IPS-20b (cell line): ENCODE measurements around the gene CST8.

Experiments used
- H3K27ac ChIP-seq: one replicate; pipeline ENCODE4 v1.5.1; 2013; ENCODE audit warnings: low read length
- H3K27me3 ChIP-seq: 2 replicates; pipeline ENCODE4 v1.6.1; 2013; ENCODE audit warnings: mild to moderate bottlenecking, low read length, inconsistent platforms; ENCODE audit not compliant: insufficient read depth
- H3K36me3 ChIP-seq: 2 replicates; pipeline ENCODE4 v1.6.1; 2013; ENCODE audit warnings: low read depth, mild to moderate bottlenecking, inconsistent platforms, low read length, moderate library complexity; ENCODE audit not compliant: insufficient read depth
- H3K4me1 ChIP-seq: 2 replicates; pipeline ENCODE4 v1.6.1; 2013; ENCODE audit warnings: mild to moderate bottlenecking, control low read depth, inconsistent platforms, low read length, moderate library complexity; ENCODE audit not compliant: insufficient read depth
- H3K4me3 ChIP-seq: 2 replicates; pipeline ENCODE4 v1.5.1; 2013; ENCODE audit warnings: mild to moderate bottlenecking, low read length, inconsistent platforms
- H3K9ac ChIP-seq: 2 replicates; pipeline ENCODE4 v1.6.1; 2013; ENCODE audit warnings: low read depth, mild to moderate bottlenecking, inconsistent platforms, low read length, moderate library complexity
- H3K9me3 ChIP-seq: 2 replicates; pipeline ENCODE4 v1.6.1; 2013; ENCODE audit warnings: mild to moderate bottlenecking, low read depth, low read length, inconsistent platforms; ENCODE audit not compliant: insufficient read depth

Gene CST8

DNA sequence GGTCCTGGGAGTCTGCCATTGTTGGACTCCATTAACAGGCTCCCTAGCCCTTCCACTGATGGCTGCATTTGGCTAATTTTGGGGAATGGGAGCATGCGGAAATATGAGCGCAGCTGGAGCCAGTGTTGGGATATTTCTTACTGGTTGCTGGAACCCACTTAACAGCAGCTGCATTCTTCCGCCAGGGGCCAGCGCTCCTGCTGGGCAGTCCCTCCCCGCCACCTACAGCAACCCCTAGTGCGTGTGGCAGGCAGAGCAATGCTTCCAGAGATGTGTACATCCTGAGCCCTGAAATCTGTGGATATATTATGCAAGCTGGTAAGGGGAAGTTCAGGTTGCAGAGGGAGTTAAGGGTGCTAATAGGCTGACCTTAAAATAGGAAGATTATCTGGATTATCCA lies 16.4 kb downstream of the CST8 start:
- Histone ChIP-seq H3K36me3 (no peaks in the 10 kb centered on the region), H3K4me3 (no peak overlapping the region), H3K4me1 (peaks cover 9% of the 10 kb centered on the region), H3K27me3 (0 out of 2 replicates have a peak, but pooled peaks cover 3% of the 10 kb centered on the region), H3K9ac (no peak overlapping the region), H3K27ac (no peak overlapping the region), H3K9me3 (no peaks in the 10 kb centered on the region)

DNA sequence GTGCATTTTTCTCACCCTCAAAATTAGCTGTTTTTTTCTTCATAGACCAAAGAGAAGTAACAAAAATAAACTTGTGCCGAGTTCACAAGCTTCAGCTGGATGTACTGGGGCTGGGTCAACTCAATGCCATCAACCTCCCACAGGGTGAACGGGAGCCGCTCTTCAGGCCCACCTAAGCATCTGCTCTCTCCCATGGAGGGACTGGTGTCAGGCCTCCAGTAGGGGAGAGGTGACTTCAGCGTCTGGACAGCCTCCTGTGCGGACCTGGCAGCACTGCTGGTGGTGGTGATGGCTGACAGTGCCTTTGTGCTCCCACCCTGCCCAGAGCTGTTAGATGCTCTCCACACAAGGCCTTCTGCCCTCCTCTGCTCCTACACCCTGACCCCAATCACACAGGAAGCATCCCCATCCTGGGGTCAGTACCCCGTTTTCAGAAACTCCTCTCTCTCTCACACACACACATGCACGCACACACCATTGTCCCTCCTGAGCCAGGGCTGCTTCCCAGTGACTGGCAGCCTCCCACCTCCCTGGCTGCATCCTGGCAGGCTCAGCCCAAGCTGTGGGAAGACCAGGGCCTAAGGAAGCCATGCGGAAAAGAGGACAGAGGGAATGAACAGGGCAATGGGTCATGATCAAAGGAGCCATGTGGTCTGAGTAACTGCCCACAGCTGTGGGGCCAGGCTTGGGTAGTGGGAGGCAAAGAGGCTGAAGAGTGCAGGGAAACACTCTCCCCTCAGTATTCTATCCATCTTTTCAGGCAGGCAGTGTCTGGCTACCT lies 17.7 kb downstream of the CST8 start:
- no peaks in the 10 kb centered on the region for H3K36me3 ChIP-seq
- no peaks in the 10 kb centered on the region for H3K9me3 ChIP-seq
- no peak overlapping the region for H3K4me3 ChIP-seq
- H3K27ac ChIP-seq, result no peak overlapping the region
- peaks cover 9% of the 10 kb centered on the region for H3K4me1 ChIP-seq
- H3K9ac ChIP-seq, result no peak overlapping the region
- 0 out of 2 replicates have a peak, but pooled peaks cover 3% of the 10 kb centered on the region for H3K27me3 ChIP-seq

DNA sequence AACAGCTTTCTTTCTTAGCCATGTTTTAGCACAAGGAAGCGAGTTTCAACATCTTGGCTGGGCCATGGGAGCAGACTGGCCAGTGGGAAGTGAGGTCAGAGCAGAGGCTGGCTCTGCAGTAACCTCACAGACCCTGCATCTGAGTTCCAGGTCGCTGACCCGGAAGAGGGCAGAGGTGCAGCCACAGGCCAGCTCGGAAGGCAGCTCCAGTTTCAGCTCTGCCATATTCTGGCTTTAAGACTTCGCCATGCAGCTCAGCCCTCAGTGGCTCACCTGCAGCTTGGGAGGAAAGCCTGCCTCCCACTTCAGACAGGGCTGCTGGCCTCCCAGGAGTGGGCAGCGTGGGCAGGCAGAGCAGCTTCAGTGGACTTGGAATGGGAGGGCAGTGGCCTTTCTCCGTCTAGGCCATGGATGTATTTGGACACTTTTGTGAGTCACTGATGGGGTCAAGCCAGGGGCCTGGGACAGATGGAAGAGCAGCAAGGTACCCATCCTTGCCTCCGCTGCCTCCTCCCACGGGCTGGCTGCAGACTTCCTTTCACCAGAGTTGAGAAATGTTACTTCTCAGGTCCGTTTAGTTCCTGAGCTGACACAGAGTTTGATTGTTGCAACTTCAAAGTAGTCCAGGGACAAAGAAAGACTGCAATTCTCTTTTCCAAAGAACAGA lies 18.5 kb downstream of the CST8 start:
- 0 out of 2 replicates have a peak, but pooled peaks cover 3% of the 10 kb centered on the region for H3K27me3 ChIP-seq
- no peaks in the 10 kb centered on the region for H3K36me3 ChIP-seq
- no peaks in the 10 kb centered on the region for H3K9me3 ChIP-seq
- no peak overlapping the region for H3K9ac ChIP-seq
- H3K4me3 ChIP-seq, result no peak overlapping the region
- H3K27ac ChIP-seq, result no peak overlapping the region
- peaks cover 9% of the 10 kb centered on the region for H3K4me1 ChIP-seq

DNA sequence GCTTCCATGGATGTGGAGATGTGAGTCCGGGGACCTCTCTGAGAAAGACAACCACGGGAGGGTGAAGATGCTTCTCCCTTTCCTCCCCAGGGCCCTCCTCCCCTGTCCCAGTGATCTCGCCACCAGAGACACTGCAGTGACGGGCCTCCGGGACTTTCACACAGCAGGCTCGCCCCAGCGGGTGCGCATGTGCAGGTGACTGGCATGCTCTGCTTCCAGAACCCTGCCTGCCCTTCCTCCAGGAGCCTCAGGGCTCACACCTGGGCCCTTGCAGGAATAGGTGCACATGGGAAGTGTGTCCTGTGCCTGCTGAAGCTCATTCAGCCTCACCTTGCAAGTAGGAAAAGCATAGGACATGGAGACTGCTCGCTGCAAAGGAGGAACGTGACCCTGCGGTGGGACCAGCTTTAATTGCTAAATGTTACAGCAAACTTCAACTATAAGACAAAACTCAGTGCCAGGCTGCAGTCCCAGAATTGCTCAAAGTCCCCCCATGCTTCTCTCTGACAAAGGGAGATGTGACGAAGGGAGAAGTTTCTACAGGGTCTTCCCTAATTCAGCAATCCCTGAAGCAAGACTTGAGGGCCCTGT lies 19.2 kb downstream of the CST8 start:
- Histone ChIP-seq H3K9ac (no peak overlapping the region), H3K27me3 (0 out of 2 replicates have a peak, but pooled peaks cover 3% of the 10 kb centered on the region), H3K4me3 (no peak overlapping the region), H3K9me3 (no peaks in the 10 kb centered on the region), H3K36me3 (no peaks in the 10 kb centered on the region), H3K27ac (no peak overlapping the region), H3K4me1 (peaks cover 15% of the 10 kb centered on the region)

GRCh38 chr20:23513164-23513563 lies 22.2 kb downstream of the CST8 start:
- Histone ChIP-seq H3K9ac (no peak overlapping the region), H3K9me3 (no peaks in the 10 kb centered on the region), H3K27me3 (0 out of 2 replicates have a peak, but pooled peaks cover 3% of the 10 kb centered on the region), H3K4me3 (no peak overlapping the region), H3K4me1 (peaks cover 7% of the 10 kb centered on the region; the same call in 1 of the 2 replicates), H3K27ac (no peak overlapping the region), H3K36me3 (no peaks in the 10 kb centered on the region)

- Histone ChIP-seq H3K36me3 (no peaks in the 10 kb centered on the region), H3K4me3 (no peak overlapping the region), H3K9ac (peak overlapping the region; percentile 9; the same call in 1 of the 2 replicates), H3K9me3 (no peaks in the 10 kb centered on the region), H3K4me1 (peaks cover 9% of the 10 kb centered on the region; the same call in 1 of the 2 replicates), H3K27ac (no peak overlapping the region), H3K27me3 (0 out of 2 replicates have a peak, but pooled peaks cover 3% of the 10 kb centered on the region)
Observed at GRCh38 chr20:23514848-23515247, 23.9 kb downstream of the CST8 start.

DNA sequence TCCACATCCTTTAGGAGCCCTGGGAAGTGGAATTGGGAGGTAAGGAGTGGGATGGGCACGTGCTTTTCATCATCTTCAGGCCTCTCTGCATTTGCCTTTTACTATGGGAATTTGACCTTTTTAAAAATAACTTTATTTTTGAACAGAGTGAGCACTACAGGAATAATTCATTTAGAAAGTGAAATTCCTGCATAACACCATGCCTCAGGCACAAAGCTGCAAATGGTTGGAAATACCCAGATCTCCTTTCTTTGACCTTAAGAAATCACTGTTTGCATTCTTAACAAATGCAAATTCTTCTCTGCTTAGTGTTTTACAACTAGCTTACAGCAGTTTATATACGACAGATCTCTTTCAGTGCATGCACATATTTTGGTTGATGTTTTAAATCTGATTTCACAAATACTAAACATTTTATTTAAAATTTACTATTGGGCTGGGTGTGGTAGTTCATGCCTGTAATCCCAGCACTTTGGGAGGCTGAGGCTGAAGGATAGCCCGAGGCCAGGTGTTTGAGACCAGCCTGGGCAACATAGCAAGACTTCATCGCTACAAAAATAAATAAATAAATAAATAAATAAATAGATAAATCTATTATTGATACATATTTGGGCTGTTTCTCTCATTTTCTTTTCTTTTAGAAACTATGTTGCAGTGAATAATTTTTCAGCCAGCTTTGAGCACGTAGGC lies 24.5 kb downstream of the CST8 start:
- Histone ChIP-seq H3K9ac (peak overlapping the region; percentile 9; the same call in 1 of the 2 replicates), H3K27ac (no peak overlapping the region), H3K27me3 (no peaks in the 10 kb centered on the region), H3K4me1 (peaks cover 10% of the 10 kb centered on the region; the same call in 1 of the 2 replicates), H3K36me3 (no peaks in the 10 kb centered on the region), H3K4me3 (no peak overlapping the region), H3K9me3 (no peaks in the 10 kb centered on the region)

GRCh38 chr20:23517719-23518118 lies 26.8 kb downstream of the CST8 start:
- H3K4me3 ChIP-seq, result no peak overlapping the region
- H3K27ac ChIP-seq, result no peak overlapping the region
- peaks cover 10% of the 10 kb centered on the region; the same call in 1 of the 2 replicates for H3K4me1 ChIP-seq
- no peak overlapping the region for H3K9ac ChIP-seq
- H3K36me3 ChIP-seq, result no peaks in the 10 kb centered on the region
- peaks cover 2% of the 10 kb centered on the region; the same call in 1 of the 2 replicates for H3K9me3 ChIP-seq
- H3K27me3 ChIP-seq, result no peaks in the 10 kb centered on the region

DNA sequence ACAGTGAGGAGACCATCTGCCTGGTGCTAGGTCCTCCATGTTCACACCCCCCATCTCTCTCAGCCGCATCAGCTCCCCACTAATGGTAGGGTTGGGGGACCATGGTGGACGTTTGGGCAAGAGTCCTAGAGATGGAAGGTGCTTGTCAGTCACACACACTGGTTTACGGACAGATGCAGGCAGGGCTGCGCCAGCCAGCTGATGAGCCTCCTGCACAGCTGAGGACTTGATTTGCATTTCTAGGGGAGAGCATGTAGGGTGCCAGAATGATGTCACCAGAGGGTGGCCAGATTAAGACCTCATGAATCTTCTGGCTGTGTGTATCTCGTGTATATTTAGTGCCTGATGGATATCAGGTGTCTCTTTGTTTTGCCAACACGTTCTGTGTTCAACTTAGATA lies 28.6 kb downstream of the CST8 start:
- H3K27me3 ChIP-seq, result no peaks in the 10 kb centered on the region
- H3K36me3 ChIP-seq, result no peaks in the 10 kb centered on the region
- H3K9ac ChIP-seq, result no peak overlapping the region
- no peak overlapping the region for H3K27ac ChIP-seq
- H3K9me3 ChIP-seq, result peaks cover 2% of the 10 kb centered on the region; the same call in 1 of the 2 replicates
- H3K4me1 ChIP-seq, result peaks cover 8% of the 10 kb centered on the region; the same call in 1 of the 2 replicates
- no peak overlapping the region for H3K4me3 ChIP-seq

DNA sequence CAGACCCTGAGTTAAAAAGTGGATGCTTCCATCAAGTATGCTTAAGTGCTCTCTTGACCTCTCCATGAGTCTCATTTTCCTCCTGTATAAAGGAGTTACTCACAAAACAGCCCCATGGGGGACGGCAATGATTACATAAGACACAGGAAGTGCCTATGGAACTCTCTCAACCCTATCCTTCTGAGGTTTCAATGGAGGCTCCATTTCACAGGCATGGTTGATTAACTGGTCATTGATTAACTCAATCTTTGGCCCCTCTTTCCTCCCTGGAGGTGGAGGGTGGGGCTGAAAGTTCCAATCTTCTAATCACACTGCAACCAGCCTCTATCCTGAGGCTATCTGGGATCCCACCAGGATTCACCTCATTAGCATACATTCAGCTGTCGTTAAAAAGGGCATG lies 29.3 kb downstream of the CST8 start:
- peaks cover 2% of the 10 kb centered on the region; the same call in 1 of the 2 replicates for H3K9me3 ChIP-seq
- H3K36me3 ChIP-seq, result no peaks in the 10 kb centered on the region
- H3K4me3 ChIP-seq, result no peak overlapping the region
- no peaks in the 10 kb centered on the region for H3K27me3 ChIP-seq
- peaks cover 3% of the 10 kb centered on the region; the same call in 1 of the 2 replicates for H3K4me1 ChIP-seq
- H3K27ac ChIP-seq, result no peak overlapping the region
- no peak overlapping the region for H3K9ac ChIP-seq

DNA sequence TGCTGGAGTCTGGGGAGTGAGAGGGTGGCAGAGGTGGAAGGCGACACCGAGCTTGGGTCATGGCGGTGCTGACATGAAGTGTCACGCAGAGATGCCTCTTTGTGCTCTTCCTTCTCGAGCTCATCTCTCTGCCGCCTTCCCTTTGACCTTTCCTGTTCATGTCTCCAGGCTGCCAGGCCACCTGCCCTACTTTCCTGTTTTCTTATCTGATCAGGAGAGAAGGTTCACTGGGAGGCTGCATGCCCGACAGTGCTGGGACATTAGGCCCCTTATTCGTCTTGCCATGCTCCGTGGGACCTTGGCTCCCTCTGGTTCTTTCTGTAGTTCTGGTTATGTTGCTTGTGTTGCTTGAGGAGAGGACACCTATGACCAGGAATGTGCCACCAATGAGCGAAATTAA lies 33.2 kb downstream of the CST8 start:
- Histone ChIP-seq H3K36me3 (no peaks in the 10 kb centered on the region), H3K27ac (no peak overlapping the region), H3K9me3 (peaks cover 15% of the 10 kb centered on the region), H3K4me3 (no peak overlapping the region), H3K27me3 (no peaks in the 10 kb centered on the region), H3K4me1 (0 out of 2 replicates have a peak, but pooled peaks cover 3% of the 10 kb centered on the region), H3K9ac (no peak overlapping the region)
